ENCODE data around the gene KRTAP2-4.

GRCh38 chr17:41058741-41059140 lies 6.9 kb downstream of the KRTAP2-4 start:
- TF ChIP-seq CTCF (IDR thresholded peaks at IDR 0.05; ENCODE audit: insufficient read depth, low read length) (no peak), REST (IDR thresholded peaks at IDR 0.05; ENCODE audit: insufficient replicate concordance, low read depth) (no peak), POLR2AphosphoS5 (IDR thresholded peaks at IDR 0.05; ENCODE audit: low read depth) (no peak), GABPA (IDR thresholded peaks at IDR 0.05; ENCODE audit: low read depth) (no peak), SPI1 (IDR thresholded peaks at IDR 0.05; ENCODE audit: borderline replicate concordance, low read depth) (no peak)

Data from HL-60 (cell line).